Right lobe of liver (tissue), 6 donors: ENCODE data around the gene CSF3R. TPM values are rescaled to one million over a fixed set of nuclear protein-coding genes. Genes with fewer than 3 reads are reported as not detected.

Source experiments
- ATAC-seq, 4 donors: fragments of 200-7000 bp; cut with Tn5 transposase; one replicate each; pipeline ENCODE4 v1.9.1; 2020; ENCODE audit warnings: mild to moderate bottlenecking in 4 of 4, moderate library complexity in 4 of 4
- DNase-seq, 3 donors: peaks; one replicate each; pipeline ENCODE4 v3.0.0-alpha.2; 2020
- H3K27ac ChIP-seq, 3 donors: fragments of 200-600 bp; one replicate each; pipeline ENCODE4 v1.8.0; 2022
- H3K27me3 ChIP-seq, 2 donors: fragments of 200-600 bp; one replicate each; pipeline ENCODE4 v1.8.0; 2022
- H3K36me3 ChIP-seq, 4 donors: fragments of 200-600 bp; sonication (generic) in 1 of 4; one replicate each; pipeline versions ENCODE4 v1.5.1 to v1.8.0; 2017 to 2022; ENCODE audit warnings: control low read depth in 1 of 4
- H3K4me1 ChIP-seq, 4 donors: fragments of 200-600 bp; sonication (generic) in 1 of 4; one replicate each; pipeline versions ENCODE4 v1.5.1 to v1.8.0; 2017 to 2022; ENCODE audit warnings: control low read depth in 1 of 4
- H3K4me3 ChIP-seq, 3 donors: fragments of 200-600 bp; one replicate each; pipeline ENCODE4 v1.8.0; 2022
- H3K9me3 ChIP-seq, 4 donors: fragments of 200-600 bp; sonication (generic) in 1 of 4; one replicate each; pipeline versions ENCODE4 v1.5.1 to v1.8.0; 2017 to 2022; ENCODE audit warnings: control low read depth in 1 of 4
- POLR2A ChIP-seq: fragments of 450-650 bp; IDR thresholded peaks from one replicate; pipeline ENCODE4 v1.6.1; 2017; ENCODE audit warnings: antibody characterized with exemption, mild to moderate bottlenecking
- WGBS: methylation state at CpG from one replicate; pipeline ENCODE4 v1.1.6; 2018; ENCODE audit warnings: low coverage, low lambda C conversion rate; ENCODE audit not compliant: insufficient coverage; ENCODE audit errors: missing lambda C conversion rate; 5-methylcytosine and 5-hydroxymethylcytosine counted together
- intact Hi-C, 2 donors: fragments of 100-400 bp; cut with DNase I; formaldehyde crosslinking; loops; one replicate each; pipeline versions ENCODE4 v1.11.2 to v1.14.1; 2022
- small RNA-seq, 2 experiments: library from RNA; depleted of rRNA; stranded (forward); fragments of <200 nt; gene quantifications; one replicate each; pipeline ENCODE3, GENCODE V24; 2016
- total RNA-seq, 6 experiments: library from RNA; depleted of rRNA in 2 of 6; stranded (reverse); fragments of >200 nt in 2 of 6; fragmentation: NEBNext Ultra II Directional in 3 of 6; extraction: Animal tissue kit (Norgen Biotek cat#: 25700) in 3 of 6; gene quantifications; one replicate each; pipeline versions ENCODE4 v1.1.0 to v1.2.4, GENCODE V29; 2016 to 2023
- TF ChIP-seq, protein P1 (sequence below), 4 donors: fragments of 200-600 bp in 3 of 4; fragments of 450-650 bp in 1 of 4; IDR thresholded peaks; one replicate each; pipeline versions ENCODE4 v1.5.1 to v1.8.0; 2016 to 2022; ENCODE audit warnings: antibody characterized with exemption in 4 of 4, mild to moderate bottlenecking in 2 of 4
- donor health status: DM: no; HTN: yes; CAD: no.
- donor health status: DM: no; HTN: no; CAD: no.
- donor health status: DM: no; HTN: no; CAD: no.
- donor health status: DM: no; HTN: yes; CAD: no.
- donor health status: DM: no; HTN: yes; CAD: no.

The CSF3R gene
- total RNA-seq, 6 experiments from 2014 or later = 4.1 to 14.0 (median 9.5) TPM

DNA sequence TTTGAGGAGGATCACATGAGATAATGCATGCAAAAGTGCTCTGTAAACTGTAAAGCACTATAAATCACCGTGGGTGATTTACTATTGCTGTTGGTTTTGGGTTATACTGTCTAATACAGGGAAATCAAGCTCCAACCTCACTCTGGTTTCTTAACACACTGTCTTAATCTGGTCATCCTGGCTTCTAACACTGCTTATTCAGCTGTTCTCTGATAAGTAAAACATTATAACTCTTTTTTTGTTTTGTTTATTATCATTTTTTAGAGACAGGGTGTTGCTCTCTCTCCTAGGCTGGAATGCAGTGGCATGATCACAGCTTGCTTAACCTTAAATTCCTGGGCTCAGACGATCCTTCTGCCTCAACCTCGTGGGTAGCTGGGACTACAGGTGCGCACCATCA is 63.1 kb downstream of the CSF3R start:
- intact Hi-C loops = loop anchor here in 1 of 2 donors (5.0 kb wide), 1 partner anchor 77 kb away; no protein-coding TSS in a partner anchor
- Histone ChIP-seq H3K4me3 (no peak overlapping the region), H3K9me3 (no peaks in the 10 kb centered on the region), H3K27ac (no peak overlapping the region), H3K4me1 (peaks cover 0 to 4% (median 0%) of the 10 kb centered on the region in 4 donors), H3K36me3 (no peaks in the 10 kb centered on the region), H3K27me3 (no peaks in the 10 kb centered on the region)
- DNase-seq = no peak
- 80% methylated on average over 4 of the region's 4 CpGs for WGBS
- ATAC-seq = no peak
- TF ChIP-seq, protein P1, sequence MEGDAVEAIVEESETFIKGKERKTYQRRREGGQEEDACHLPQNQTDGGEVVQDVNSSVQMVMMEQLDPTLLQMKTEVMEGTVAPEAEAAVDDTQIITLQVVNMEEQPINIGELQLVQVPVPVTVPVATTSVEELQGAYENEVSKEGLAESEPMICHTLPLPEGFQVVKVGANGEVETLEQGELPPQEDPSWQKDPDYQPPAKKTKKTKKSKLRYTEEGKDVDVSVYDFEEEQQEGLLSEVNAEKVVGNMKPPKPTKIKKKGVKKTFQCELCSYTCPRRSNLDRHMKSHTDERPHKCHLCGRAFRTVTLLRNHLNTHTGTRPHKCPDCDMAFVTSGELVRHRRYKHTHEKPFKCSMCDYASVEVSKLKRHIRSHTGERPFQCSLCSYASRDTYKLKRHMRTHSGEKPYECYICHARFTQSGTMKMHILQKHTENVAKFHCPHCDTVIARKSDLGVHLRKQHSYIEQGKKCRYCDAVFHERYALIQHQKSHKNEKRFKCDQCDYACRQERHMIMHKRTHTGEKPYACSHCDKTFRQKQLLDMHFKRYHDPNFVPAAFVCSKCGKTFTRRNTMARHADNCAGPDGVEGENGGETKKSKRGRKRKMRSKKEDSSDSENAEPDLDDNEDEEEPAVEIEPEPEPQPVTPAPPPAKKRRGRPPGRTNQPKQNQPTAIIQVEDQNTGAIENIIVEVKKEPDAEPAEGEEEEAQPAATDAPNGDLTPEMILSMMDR (IDR thresholded peaks at IDR 0.05) = no peak
- no peak for TF ChIP-seq POLR2A

DNA sequence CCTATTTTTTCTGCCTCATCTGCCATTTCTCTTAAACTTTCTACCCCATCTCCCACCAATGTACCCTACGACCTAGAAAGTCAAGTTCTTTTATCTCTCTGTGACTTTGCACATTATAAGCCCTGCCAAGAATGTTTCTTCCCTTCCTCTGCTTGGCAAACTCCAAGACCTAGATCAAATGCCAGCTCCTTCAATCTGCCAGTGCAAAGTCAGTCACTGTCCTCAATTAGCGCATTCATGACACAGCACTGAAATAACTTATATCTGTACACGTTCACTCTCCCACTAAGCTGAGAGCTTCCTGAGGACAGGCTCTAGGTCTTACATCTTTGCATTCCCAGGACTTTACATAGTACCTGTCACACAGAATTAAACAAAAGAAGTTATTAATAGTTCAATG is 63.6 kb downstream of the CSF3R start:
- DNase-seq (no peak), ATAC-seq (no peak)
- TF ChIP-seq, protein P1 (IDR thresholded peaks at IDR 0.05) = no peak
- no peak for TF ChIP-seq POLR2A
- intact Hi-C loops = loop anchor here in 1 of 2 donors (5.0 kb wide), 1 partner anchor 77 kb away; no protein-coding TSS in a partner anchor
- Histone ChIP-seq H3K36me3 (no peaks in the 10 kb centered on the region), H3K27me3 (no peaks in the 10 kb centered on the region), H3K9me3 (no peaks in the 10 kb centered on the region), H3K4me3 (no peak overlapping the region), H3K4me1 (peaks cover 0 to 4% (median 0%) of the 10 kb centered on the region in 4 donors), H3K27ac (no peak overlapping the region)
- WGBS = 82% methylated on average over 3 of the region's 3 CpGs

DNA sequence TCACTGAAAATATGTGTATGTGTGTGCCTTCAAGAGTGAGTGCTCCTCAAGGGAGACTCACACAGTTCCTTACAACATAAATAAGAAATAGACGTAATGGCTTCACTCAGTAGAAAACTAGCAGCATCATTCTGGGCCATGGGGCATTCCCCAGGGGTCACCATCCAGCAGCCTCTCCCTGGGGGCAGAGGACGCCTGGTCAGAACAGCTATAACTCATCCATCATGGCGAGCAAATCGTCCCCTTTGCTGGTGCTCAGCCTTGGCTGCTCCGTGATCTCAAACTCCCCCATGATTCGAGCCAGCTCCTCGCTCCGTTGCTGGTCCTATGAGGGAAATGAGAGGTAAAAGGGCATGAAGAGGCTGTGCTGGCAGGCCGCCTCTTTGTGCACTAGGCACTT is 64.8 kb downstream of the CSF3R start:
- H3K4me3 ChIP-seq = no peak overlapping the region
- WGBS = 58% methylated on average over 3 of the region's 9 CpGs
- no peaks in the 10 kb centered on the region for H3K36me3 ChIP-seq
- DNase-seq (no peak), ATAC-seq (no peak)
- no peaks in the 10 kb centered on the region for H3K9me3 ChIP-seq
- no peak for TF ChIP-seq POLR2A
- TF ChIP-seq, protein P1 (IDR thresholded peaks at IDR 0.05) = no peak
- intact Hi-C loops = loop anchor here in 1 of 2 donors (5.0 kb wide), 1 partner anchor 76 kb away; no protein-coding TSS in a partner anchor
- peaks cover 0 to 4% (median 0%) of the 10 kb centered on the region in 4 donors for H3K4me1 ChIP-seq
- no peak overlapping the region for H3K27ac ChIP-seq
- no peaks in the 10 kb centered on the region for H3K27me3 ChIP-seq

Small RNAs within 50 kb of the gene (small RNA-seq; reads per million reads assigned to genes)
- gene SNORA63C = 0 to 1.5 reads per million in 2 experiments

Other genes with a start within 250 kb of the CSF3R start
- 1 to 10 TPM in 4 of 6 experiments, under 1 TPM in 2; 0.50 to 5.1 (median 1.2) TPM for gene SH3D21, start 176.5 kb downstream of the CSF3R start, total RNA-seq
- gene EVA1B, start 159.3 kb downstream of the CSF3R start, total RNA-seq = 10 to 100 TPM in 2 of 6 experiments, 1 to 10 TPM in 4; 3.2 to 20.6 (median 5.1) TPM
- 10 to 100 TPM; 22.7 to 45.5 (median 29.0) TPM for gene STK40, start 97.0 kb downstream of the CSF3R start, total RNA-seq
- 10 to 100 TPM; 15.2 to 42.0 (median 22.3) TPM for gene LSM10, start 85.0 kb downstream of the CSF3R start, total RNA-seq
- gene OSCP1, start 32.5 kb downstream of the CSF3R start, total RNA-seq = 1 to 10 TPM in 5 of 6 experiments, under 1 TPM in 1; 0.40 to 4.9 (median 1.7) TPM
- 10 to 100 TPM; 44.9 to 63.6 (median 55.1) TPM for gene MRPS15, start 18.5 kb downstream of the CSF3R start, total RNA-seq